Type B pancreatic cell (in vitro differentiated cells): ENCODE results near the gene NDRG3. TPM values are rescaled to one million over a fixed set of nuclear protein-coding genes. Genes with fewer than 3 reads are reported as not detected.

Experiments
- DNase-seq: peaks from one replicate; pipeline ENCODE4 v3.0.0; 2021; ENCODE audit warnings: mixed read lengths; ENCODE audit not compliant: unreplicated experiment; ENCODE audit errors: extremely low spot score
- H3K27ac Mint-ChIP-seq: 2 replicates; pipeline ENCODE4 v1.8.0; 2021; ENCODE audit warnings: mild to moderate bottlenecking, mixed read lengths
- H3K27me3 Mint-ChIP-seq: 2 replicates; pipeline ENCODE4 v1.8.0; 2021; ENCODE audit warnings: mixed read lengths
- H3K36me3 Mint-ChIP-seq: 2 replicates; pipeline ENCODE4 v1.8.0; 2021; ENCODE audit warnings: mixed read lengths
- H3K4me1 Mint-ChIP-seq: one replicate; pipeline ENCODE4 v1.8.0; 2021; ENCODE audit warnings: mixed read lengths; ENCODE audit not compliant: unreplicated experiment
- H3K4me3 Mint-ChIP-seq: 2 replicates; pipeline ENCODE4 v1.8.0; 2021; ENCODE audit warnings: mild to moderate bottlenecking, mixed read lengths
- H3K9me3 Mint-ChIP-seq: 2 replicates; pipeline ENCODE4 v1.8.0; 2021; ENCODE audit warnings: mixed read lengths
- CTCF ChIP-seq: fragments of 200-600 bp; sonication (generic); conservative IDR thresholded peaks from 2 replicates; pipeline ENCODE4 v1.5.0; 2021; ENCODE audit warnings: antibody characterized with exemption, mild to moderate bottlenecking
- total RNA-seq: library from RNA; stranded (reverse); gene quantifications from 2 replicates; pipeline ENCODE4 v1.2.1, GENCODE V29; 2021; ENCODE audit warnings: low replicate concordance

NDRG3 gene
- total RNA-seq, 1 donor from 2014 or later, result 31.5 TPM

- DNase-seq, result no peak
- no peaks in the 10 kb centered on the region for H3K9me3 Mint-ChIP-seq
- H3K27ac Mint-ChIP-seq, result no peak overlapping the region
- H3K36me3 Mint-ChIP-seq, result no peaks in the 10 kb centered on the region
- no peak overlapping the region for H3K4me3 Mint-ChIP-seq
- TF ChIP-seq CTCF, result no peak
- H3K4me1 Mint-ChIP-seq, result no peaks in the 10 kb centered on the region
- no peaks in the 10 kb centered on the region for H3K27me3 Mint-ChIP-seq
Observed at GRCh38 chr20:36647196-36648121, 98.4 kb downstream of the NDRG3 start.

- no peak for DNase-seq
- no peaks in the 10 kb centered on the region for H3K27me3 Mint-ChIP-seq
- TF ChIP-seq CTCF, result no peak
- no peak overlapping the region for H3K27ac Mint-ChIP-seq
- H3K4me1 Mint-ChIP-seq, result no peaks in the 10 kb centered on the region
- no peaks in the 10 kb centered on the region for H3K36me3 Mint-ChIP-seq
- no peaks in the 10 kb centered on the region for H3K9me3 Mint-ChIP-seq
- H3K4me3 Mint-ChIP-seq, result no peak overlapping the region
Observed at GRCh38 chr20:36646678-36647077, 99.2 kb downstream of the NDRG3 start.

- H3K9me3 Mint-ChIP-seq, result no peaks in the 10 kb centered on the region
- no peaks in the 10 kb centered on the region for H3K36me3 Mint-ChIP-seq
- H3K4me1 Mint-ChIP-seq, result no peaks in the 10 kb centered on the region
- no peak for TF ChIP-seq CTCF
- DNase-seq, result no peak
- H3K27me3 Mint-ChIP-seq, result no peaks in the 10 kb centered on the region
- H3K27ac Mint-ChIP-seq, result no peak within 1 kb of the TSS
- H3K4me3 Mint-ChIP-seq, result no peak within 1 kb of the TSS
Observed at GRCh38 chr20:36645998-36646397, 99.9 kb downstream of the NDRG3 start, which contains the start of gene SLA2. Gene SLA2 (minus strand): TSS chr20:36646196. CDS start chr20:36641335, 4,861 bp downstream.

GRCh38 chr20:36645353-36645752 lies 100.5 kb downstream of the NDRG3 start:
- Mint-ChIP-seq H3K27ac (no peak overlapping the region), H3K9me3 (no peaks in the 10 kb centered on the region), H3K4me1 (no peaks in the 10 kb centered on the region), H3K4me3 (no peak overlapping the region), H3K27me3 (no peaks in the 10 kb centered on the region), H3K36me3 (no peaks in the 10 kb centered on the region)
- no peak for DNase-seq
- no peak for TF ChIP-seq CTCF

- Mint-ChIP-seq H3K4me3 (no peak overlapping the region), H3K9me3 (no peaks in the 10 kb centered on the region), H3K36me3 (no peaks in the 10 kb centered on the region), H3K27me3 (no peaks in the 10 kb centered on the region), H3K4me1 (no peaks in the 10 kb centered on the region), H3K27ac (no peak overlapping the region)
- TF ChIP-seq CTCF, result no peak
- no peak for DNase-seq
Observed at GRCh38 chr20:36644706-36645095, 101.2 kb downstream of the NDRG3 start.
